Activated T-cell treated with anti-CD3 and anti-CD28 coated beads, Interleukin-2, amount 50 U/mL, for 48 hours (primary cell): ENCODE data around the gene HOXA4.

Experiments used
- DNase-seq, 2 experiments: peaks; one replicate each; pipeline ENCODE4 v3.0.0-alpha.2; 2020

Gene HOXA4

DNA sequence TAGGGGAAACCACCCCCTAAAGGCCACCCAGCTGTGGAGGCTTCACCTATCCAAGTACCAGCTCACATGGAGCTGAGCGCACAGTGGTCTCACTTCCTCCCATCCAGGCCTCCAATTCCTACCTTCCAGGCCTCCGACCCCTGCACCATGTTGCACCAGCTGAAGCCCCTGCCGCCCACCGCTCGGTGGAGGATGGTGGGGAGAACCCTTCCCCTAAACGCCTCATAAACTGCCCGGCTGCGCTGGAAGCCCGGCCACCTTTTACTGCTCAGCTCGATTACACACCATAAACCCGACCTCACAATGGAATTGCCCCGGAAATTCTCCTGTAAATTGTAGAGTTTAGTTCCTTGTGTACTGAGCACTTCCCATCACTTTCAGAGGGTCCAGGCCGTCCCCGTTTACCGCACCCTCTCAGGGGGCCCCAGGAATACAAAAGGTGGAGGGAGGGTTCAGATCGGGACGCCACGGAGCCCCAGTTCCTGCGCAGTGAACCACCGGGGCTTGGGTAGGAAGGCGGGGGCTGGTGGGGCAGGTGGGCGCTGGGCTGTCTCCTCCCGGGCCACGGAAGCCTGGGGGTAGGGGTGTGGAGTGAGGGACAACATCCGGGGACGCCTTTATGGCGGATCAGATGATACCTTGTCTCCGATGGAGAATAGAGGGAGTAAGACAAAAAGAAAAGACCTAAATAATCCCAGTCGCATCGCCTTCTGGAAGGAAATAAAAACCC lies 27.3 kb upstream of the HOXA4 start:
- DNase-seq = peak in 1 of 2 experiments; percentile 28

DNA sequence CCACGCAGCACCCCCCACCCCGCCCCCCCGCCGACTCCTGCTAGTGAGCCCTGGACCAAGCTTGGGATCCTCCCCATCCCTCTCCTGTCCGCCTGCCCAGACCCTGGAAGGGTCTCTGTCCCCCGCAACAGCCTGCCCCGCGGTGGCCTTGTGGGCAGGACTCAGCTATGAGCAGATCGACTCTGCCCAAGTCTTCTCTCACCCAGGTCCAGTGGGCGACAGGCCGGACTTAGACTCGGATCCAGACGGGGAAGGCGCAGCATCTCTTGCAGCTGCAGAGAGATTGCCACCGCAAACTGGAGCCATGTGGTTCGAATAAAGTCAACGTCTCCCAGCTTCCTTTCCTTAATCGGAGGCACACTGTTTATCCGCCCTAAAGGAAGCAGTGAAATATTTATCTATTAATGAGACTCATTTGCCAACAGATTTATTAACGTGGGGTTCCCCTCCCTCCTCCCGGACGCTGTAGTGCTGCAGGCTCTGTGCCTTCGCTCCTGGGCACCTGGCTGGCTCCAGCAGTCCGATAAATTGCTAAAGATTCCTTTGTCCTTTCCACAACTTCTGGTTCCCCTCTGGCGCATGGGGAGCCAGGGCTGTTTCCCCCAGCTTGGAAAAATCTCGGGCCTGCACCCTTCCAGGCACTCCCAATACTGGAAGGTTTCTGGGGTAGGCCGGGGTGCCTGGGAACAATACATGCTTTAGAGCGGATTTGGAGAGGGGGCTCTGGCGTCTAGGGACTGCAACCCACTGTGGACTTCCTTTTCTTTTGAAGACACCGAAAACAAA lies 26.6 kb upstream of the HOXA4 start:
- peak; percentile 32 to 33 for DNase-seq

DNA sequence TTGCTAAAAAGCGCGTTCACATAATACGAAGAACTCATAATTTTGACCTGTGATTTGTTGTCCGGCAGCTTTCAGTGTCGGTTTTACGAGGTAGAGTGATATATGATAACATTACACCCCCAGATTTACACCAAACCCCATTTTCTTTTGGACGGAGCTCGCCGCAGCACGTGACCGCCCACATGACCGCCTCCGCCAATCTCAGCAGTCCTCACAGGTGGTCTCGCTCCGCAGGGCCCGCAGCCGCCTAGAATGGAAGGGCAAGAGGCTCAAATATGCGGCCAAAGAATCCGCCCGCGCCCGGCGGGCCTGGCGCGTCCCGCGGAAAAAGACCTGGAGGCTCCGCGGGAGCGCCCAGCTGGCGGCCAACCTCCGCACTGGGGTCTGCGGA lies 25.9 kb upstream of the HOXA4 start, which contains the start of gene HOXA7:
HOXA7 (minus strand) TSS at position 168 of the 391 bp plus-strand sequence; CDS start at position 38, 130 bp downstream.
- peak; percentile 40 to 41 for DNase-seq

DNA sequence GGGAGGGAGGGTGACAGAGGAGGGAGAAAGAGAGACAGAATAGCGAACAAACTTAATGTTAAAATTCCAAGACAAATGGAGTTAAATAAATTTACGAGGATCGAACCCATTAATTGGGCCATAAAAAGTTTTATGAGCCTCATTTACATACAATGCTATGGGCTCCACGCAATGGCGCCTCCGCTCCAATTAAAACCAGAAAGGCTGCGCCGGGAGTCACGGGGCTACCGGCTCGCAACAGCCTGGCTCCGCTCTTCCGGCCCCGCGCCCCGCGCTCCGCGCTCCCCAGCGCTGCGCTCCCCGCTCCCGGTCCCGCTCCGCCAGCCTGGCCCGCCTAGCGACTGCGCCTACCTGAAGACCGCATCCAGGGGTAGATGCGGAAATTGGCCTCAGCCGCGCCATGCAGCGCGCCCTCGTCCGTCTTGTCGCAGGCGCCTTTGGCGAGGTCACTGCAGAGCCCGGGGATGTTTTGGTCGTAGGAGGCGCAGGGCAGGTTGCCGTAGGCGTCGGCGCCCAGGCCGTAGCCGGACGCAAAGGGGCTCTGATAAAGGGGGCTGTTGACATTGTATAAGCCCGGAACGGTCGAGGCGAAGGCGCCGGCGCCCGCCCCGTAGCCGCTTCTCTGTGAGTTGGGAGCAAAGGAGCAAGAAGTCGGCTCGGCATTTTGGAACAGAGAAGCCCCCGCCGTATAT lies 25.4 kb upstream of the HOXA4 start:
- DNase-seq = peak; percentile 45 to 54

DNA sequence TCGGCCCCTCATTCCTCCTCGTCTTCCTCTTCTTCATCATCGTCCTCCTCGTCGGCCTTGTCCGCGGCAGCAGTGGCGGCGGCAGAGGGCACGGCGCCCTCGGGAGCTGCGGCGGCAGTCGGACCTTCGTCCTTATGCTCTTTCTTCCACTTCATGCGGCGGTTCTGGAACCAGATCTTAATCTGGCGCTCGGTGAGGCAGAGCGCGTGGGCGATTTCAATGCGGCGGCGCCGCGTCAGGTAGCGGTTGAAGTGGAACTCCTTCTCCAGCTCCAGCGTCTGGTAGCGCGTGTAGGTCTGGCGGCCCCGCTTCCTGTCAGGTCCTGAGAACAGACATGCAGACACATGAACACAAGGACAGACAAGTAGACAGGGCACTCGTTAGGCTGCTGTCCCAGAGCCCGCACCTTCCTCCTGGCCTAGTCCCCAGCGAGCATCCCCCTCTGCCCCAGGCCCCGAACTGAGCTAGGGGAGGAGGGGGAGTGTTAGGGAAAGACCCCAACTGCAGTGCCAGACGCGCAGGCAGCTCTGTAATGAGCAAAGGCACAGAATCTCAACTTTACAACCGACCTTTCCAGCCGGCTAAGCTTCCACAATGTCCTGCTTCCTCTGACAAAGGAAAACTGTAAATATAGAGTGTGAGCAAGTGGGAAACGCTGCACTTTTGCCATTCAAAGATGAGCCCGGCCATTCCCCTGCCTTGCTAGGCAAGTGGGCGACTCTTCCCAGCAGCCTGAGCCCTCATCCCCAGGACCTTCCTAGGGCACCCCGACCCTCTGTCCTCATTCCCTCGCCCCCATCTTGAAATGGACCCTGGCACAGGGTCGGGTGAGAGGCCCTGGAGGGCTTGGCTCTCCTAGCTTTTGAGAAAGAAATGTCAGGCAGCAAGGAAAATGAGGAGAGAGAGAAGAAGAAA lies 24.6 kb upstream of the HOXA4 start:
- peak; percentile 60 to 63 for DNase-seq

DNA sequence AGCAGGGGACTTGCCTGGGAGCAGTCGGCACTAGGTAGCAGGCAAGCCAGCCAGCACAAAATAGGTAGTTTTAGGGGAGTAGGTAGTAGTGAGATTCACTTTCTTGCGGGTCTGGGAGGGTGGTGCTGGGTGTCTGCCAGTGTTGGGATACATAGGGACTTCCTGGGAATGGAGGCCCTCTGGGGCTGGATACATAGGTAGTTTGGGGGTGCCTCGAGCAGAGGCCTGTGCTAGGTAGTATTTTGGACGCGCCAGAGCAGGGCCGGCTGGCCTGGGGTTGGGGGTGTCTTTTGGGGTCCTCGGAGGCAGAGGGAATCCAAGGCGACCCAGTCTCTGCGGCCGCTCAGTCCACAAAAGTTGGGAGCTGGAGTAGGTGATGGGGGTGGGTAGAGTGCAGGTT lies 23.8 kb upstream of the HOXA4 start:
- peak; percentile 15 to 18 for DNase-seq

DNA sequence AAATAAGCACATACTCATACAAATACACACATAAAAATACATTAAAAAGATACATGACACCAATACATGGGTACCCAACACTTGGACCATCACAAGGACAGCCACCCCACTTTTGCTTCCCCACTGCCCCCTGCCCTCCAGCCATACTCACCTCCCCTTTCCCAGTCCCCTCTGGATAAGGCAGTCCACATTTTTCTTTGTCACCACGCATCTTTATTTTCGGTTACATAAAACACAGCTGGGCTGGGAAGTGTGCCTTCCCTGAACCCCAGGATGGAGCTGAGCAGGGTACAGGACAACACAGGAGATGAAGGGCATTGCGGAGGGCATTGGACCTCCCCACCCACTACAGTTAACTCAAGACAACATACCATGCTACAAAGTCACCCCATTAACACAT lies 23.0 kb upstream of the HOXA4 start:
- peak in 1 of 2 experiments; percentile 11 for DNase-seq

DNA sequence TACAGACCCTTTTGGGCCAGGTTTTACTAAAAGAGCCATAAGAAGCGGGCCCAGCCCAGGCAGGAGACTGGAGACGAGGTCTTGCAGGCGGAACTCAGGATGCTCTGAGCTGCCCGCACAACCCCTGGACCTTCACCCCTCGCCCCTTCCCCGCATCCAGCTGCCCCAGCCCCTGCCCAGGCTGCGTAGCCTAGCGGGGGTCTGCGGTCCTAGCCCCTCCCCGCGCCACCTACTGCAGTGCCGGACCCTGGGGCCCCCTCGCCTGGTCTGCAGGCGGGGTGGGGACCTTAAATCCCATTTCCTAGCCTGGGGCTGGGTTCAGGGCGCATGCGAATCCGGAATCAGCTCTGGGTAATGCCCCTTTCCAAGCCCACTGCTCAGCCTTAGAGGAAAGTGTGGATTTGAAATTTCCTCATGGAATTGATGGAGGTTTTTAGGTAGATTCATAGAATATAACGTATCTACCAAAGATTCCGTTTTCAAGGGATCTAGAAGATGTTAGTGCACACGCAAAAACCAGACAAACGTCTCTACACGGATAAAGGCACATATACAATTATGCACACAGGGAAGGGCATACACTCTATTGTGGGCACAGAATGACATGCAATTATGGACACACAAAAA lies 22.4 kb upstream of the HOXA4 start:
- DNase-seq = peak in 1 of 2 experiments; percentile 14

DNA sequence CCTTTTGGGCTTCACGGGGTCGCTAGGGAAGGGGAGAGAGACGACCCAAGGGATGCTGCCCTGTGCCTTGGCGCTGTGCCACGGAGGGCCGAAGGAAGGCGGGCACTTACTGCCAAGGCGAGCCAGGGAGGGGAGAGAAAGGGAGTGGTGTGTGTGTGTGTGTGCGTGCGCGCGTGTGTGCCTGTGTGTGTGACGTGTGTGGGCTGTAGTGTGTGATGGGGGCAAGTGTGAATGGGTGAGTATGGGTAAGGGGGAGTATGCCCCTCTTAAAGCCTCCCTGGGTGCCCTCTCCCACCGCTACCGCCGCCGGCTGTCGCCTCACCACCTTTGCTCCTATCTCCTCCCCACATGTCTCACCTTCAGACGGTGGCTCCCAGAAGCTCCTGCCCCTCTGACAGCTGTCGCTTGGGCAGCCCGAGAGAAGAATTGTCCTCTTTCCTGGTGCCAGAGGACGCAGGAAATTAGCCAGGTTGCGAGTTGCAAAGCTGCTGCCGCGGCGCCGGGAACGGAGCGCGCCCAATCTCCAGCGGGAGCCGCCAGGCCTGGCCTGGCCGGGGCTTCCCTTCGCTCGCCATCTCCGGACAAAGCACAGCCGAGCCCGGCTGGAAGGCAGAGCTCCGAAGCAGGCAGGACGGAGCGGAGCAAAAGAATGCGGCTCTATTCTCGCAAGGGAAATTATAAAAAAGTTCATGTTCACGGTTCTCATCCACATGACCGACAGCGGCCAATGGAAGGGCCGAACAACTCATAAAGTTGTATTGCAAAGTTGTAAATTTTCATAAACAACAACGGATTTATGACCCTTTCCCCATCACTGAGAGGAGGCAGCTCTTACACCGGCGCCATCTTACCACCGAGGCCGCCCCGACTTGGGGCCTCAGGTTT lies 21.6 kb upstream of the HOXA4 start, which contains the start of gene HOXA3:
HOXA3 (minus strand) TSS at position 653 of the 885 bp plus-strand sequence. CDS start 41,943 bp downstream, outside the sequence.
- peak; percentile 24 to 37 for DNase-seq

DNA sequence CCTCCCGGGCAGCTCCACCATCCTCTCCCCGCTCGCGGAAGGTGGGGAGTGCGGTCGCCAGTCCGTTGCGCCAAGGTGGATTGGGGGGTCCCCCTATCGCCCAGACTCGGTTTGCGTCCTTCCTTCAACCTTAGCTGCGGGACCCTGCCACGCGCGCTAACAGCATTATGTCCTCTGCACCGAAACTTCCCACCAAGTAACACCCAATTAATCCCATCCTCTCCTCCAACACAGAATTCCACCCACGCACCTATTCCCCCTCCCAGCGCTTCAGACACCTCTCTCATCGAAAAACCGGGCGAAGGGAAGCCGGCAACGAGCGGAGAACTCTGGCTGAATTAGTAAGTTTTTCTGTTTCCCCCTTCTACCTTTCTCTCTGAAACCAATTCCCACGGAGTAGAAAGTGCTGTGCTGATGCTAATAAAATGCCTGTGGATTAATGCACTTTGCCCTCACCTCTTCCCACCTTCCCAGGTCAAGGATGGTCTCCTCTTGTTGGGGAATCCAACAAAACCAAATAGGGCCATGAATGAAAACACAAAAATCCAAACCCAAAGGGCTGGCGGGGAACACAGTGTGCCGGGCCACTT lies 20.9 kb upstream of the HOXA4 start:
- DNase-seq = peak in 1 of 2 experiments; percentile 31

DNA sequence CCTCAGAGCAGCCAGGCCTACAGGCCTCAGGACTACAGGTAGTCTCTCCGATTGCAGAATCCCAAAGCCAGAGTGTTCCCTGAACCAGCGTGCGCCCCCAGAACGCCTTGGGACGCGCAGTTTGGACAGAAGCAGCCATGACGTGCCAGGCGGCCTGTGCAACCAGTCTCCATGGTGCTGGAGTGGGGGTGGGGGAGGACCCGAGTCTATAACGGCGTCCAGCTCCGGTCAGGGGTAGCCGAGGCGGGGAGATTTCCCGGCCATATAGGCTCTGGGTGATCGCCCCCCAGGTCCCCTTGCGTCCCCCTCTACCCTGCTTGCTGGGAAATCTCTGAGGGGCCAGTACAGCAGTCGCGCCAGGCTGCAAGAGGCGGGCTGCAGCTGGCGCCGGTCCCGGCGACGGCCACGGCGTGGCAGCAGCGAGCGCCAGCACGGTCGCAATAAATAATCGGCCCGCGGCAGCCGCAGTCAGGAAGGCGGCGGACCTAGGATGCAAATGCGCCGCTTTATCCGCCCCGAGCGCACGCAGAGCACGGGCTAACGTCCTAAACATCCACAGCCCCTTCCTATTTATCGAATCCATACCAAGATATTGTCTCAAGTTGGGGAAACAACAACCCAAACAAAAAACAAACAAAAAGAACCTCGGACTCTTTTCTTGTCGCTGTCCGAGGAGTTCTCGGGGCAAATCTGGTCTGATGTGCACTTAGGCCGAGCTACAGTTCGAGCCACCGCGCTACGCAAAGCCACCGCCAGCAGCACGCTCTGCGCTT lies 20.2 kb upstream of the HOXA4 start:
- DNase-seq = peak; percentile 73 to 81

DNA sequence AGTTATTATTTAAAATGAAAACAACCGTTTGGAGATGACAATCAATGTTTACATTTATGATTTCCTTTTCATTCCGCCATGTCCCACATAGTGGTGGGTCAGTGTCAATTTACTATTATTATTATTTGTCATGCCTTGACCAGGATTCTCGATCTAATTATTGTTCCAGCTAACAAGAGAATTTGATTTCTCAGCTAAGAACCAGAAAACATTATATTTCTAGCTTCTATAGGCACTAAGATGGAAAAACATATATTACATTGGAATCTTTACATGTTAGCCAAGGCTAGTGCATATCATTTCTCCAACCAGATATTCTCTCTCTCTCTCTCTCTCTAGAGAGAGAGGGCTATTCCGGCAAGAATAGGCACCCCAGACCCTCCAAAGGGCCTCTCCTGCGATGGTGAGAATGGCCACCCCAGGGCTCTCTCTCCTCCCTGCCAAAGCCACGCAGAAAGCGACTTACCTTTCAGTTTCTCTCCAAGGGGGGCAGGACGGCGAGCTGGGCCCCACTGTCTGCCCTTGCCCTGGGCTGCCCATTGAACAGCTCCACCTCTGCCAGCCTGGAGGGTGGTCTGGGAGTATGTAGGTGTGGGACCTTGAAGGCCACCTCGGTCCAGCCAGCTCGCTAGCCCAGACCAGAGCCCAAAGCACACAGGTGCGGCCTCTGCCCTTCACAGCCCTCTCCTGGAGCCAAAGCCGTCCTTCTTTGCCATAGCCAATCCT lies 19.4 kb upstream of the HOXA4 start:
- DNase-seq = peak in 1 of 2 experiments; percentile 17

DNA sequence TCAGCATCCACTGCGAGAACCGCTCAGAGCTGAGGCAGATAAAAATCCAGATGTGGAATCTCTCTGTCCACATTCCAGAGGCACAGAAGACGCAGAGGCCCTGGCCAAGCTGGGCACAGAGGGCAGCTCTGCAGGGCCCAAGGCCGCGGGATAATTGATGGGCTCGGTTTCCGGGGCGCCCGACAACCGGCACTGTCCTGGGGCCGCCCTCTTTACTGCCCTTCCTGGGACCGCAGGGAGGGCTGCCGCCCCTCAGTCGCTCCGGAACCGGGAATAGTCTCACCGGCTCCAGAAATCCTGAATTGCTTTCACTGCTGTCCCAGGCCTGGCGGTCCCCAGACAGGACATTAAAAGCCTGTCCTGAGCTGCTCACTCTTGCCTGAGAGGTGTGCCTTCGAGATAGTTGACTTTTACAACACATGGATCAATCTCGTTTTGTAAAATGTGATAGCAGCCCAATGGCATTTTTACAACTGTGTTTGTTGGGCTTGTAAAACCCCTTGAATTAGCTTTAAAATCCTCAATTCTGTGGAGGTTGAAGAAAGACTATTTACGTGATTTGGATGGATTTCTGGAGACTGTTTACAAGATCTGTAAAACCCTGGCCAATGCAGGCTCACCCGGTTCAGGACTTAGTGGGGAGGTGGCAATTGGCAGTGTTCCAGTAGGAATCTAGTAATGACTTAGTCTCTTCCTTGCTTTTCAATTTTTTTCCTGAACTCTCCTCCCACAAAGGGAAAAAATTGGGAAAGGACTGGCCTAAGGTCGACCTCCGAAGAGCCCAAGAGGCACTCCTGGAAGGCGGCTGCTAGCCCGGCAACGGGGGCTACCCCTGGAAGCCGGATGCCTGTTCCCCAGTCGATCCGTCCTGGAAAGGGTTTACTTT lies 18.4 kb upstream of the HOXA4 start:
- no peak for DNase-seq

DNA sequence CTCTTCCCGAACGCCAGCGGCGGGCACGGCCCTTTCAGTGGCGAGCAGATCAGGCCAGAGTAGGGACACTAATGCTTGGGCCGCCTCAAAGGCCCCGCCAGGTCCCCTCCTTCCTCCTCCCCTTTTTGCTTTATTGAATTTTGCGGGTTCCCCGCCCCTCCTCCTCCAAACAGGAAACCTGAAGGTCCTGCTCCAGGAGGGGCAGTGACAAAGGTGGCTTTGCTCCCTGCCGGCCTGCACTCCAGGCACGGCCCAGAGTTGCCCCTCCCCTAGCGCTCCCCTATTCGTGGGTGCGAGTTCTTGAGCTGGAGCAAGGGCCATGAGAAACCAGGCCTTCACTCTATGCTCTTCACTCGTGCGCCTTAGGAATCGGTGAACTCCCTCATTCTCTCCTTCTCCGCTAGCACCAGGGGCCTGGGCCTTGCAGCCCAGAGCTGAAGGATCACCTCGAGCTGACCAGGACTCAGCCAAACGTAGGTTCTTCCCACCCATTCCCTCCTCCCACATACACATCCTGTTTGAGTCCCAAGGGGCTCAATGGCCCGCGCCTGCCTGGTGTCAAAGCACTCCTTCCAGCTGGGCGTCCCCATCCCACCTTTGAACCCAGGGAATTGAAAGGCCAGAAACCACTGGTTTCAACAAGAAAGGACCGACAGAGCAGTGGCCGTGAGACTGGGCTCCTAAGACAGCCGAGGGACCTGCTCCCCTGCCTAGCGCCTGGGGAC lies 17.6 kb upstream of the HOXA4 start:
- no peak for DNase-seq

DNA sequence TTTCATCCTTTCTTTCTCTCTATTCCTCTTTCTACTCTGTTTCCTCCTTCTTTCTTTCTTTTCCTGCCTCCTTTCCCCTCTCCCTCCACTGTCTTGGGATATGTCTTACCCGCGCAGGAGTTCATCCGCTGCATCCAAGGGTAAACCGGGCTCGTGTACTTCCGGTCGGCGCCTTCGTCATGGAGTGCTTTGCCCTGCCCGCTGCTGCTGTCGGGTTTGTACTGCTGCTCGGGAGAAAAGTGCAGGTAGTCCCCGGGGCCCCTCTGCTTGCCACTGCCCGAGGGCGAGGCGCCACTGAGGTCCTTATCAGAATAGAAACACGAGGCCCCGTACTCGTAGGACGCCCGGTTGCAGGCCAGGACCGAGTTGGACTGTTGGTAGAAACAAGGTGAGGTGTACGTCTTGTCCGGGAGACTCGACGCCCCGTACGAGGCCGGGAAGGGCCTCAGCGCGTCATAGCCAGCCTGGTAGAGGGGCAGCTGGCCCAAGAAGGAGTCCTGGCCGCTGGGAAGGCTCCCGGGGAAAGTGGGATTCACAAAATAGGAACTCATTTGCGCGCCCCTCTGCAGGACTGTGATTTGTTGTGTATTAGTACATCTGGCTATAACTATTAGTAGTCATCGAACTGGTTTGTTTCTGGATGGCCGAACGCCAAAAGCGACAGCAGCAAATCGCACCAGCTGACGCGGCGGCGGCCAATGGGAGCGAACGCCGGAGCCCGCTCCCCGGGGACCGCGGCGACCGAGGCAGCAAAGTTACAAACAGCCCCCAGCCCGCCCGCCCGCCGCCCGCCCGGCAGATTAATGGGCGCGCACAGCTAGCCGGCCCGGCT lies 16.9 kb upstream of the HOXA4 start, which contains the start of gene HOXA6:
HOXA6 (minus strand) TSS at position 576 of the 832 bp plus-strand sequence; CDS start at position 551, 25 bp downstream.
- DNase-seq = no peak
